ENCODE data around the gene RPL36. TPM values are rescaled to one million over a fixed set of nuclear protein-coding genes. Genes with fewer than 3 reads are reported as not detected.
"Not testable (repeated sequence)": the region's sequence is repeated elsewhere in the genome, so short reads cannot be mapped to it uniquely, and the experiment has no call there.

Gene RPL36
- total RNA-seq, 1 experiment from 2014 or later: 867 TPM

DNA sequence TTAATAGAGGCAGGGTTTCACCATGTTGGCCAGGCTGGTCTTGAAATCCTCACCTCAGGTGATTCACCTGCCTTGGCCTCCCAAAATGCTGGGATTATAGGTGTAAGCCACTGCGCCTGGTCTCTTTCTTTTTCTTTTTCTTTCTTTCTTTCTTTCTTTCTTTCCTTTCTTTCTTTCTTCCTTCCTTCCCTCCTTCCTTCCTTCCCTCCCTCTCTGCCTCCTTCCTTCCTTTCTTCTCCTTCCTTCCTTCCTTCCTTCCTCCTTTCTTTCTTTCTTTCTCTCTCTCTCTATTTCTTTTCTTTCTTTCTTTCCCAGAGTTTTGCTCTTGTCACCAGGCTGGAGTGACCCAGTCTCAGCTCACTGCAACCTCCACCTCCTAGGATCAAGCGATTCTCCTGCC, 43.1 kb downstream of the RPL36 start:
- not testable (repeated sequence) for DNase-seq (ENCODE audit: extremely low read depth, low read depth)

GRCh38 chr19:5738423-5738822, 48.3 kb downstream of the RPL36 start:
- DNase-seq (ENCODE audit: extremely low read depth, low read depth): no peak

Other genes with a start within 250 kb of the RPL36 start
- not detected in 2 replicates for gene ZNRF4, start 234.9 kb upstream of the RPL36 start, total RNA-seq (2014; rRNA removed; shearing (Covaris generic))
- not detected in 2 replicates for gene TINCR, start 122.3 kb upstream of the RPL36 start, total RNA-seq (2014; rRNA removed; shearing (Covaris generic))
- 12.8 and 16.8 TPM in 2 replicates for gene SAFB2, start 67.5 kb upstream of the RPL36 start, total RNA-seq (2014; rRNA removed; shearing (Covaris generic))
- gene SAFB, start 67.2 kb upstream of the RPL36 start, total RNA-seq (2014; rRNA removed; shearing (Covaris generic)): 22.2 and 25.0 TPM in 2 replicates
- gene MICOS13, start 9.8 kb upstream of the RPL36 start, total RNA-seq (2014; rRNA removed; shearing (Covaris generic)): 31.4 and 35.8 TPM in 2 replicates
- gene HSD11B1L, start 9.3 kb upstream of the RPL36 start, total RNA-seq (2014; rRNA removed; shearing (Covaris generic)): 2.3 and 3.5 TPM in 2 replicates
- gene LONP1, start 29.9 kb downstream of the RPL36 start, total RNA-seq (2014; rRNA removed; shearing (Covaris generic)): 134 and 151 TPM in 2 replicates
- gene CATSPERD, start 30.3 kb downstream of the RPL36 start, total RNA-seq (2014; rRNA removed; shearing (Covaris generic)): not detected in 2 replicates
- gene PRR22, start 94.5 kb downstream of the RPL36 start, total RNA-seq (2014; rRNA removed; shearing (Covaris generic)): 1.2 and 1.3 TPM in 2 replicates
- gene DUS3L, start 100.9 kb downstream of the RPL36 start, total RNA-seq (2014; rRNA removed; shearing (Covaris generic)): 36.4 and 39.9 TPM in 2 replicates
- gene NRTN, start 114.8 kb downstream of the RPL36 start, total RNA-seq (2014; rRNA removed; shearing (Covaris generic)): 0.32 and 1.0 TPM in 2 replicates
- not detected in 2 replicates for gene FUT6, start 149.4 kb downstream of the RPL36 start, total RNA-seq (2014; rRNA removed; shearing (Covaris generic))
- not detected in 2 replicates for gene FUT3, start 161.2 kb downstream of the RPL36 start, total RNA-seq (2014; rRNA removed; shearing (Covaris generic))
- gene FUT5, start 180.2 kb downstream of the RPL36 start, total RNA-seq (2014; rRNA removed; shearing (Covaris generic)): not detected in 2 replicates
- gene NDUFA11, start 213.5 kb downstream of the RPL36 start, total RNA-seq (2014; rRNA removed; shearing (Covaris generic)): 103 and 146 TPM in 2 replicates
- gene VMAC, start 214.6 kb downstream of the RPL36 start, total RNA-seq (2014; rRNA removed; shearing (Covaris generic)): 2.7 and 3.7 TPM in 2 replicates
- gene CAPS, start 224.0 kb downstream of the RPL36 start, total RNA-seq (2014; rRNA removed; shearing (Covaris generic)): 2.1 and 2.9 TPM in 2 replicates